ENCODE data around the gene RGL3.
"Not testable (repeated sequence)": the region's sequence is repeated elsewhere in the genome, so short reads cannot be mapped to it uniquely, and the experiment has no call there.

RGL3 gene

GRCh38 chr19:11356074-11356397 lies 63.1 kb downstream of the RGL3 start:
- DNase-seq = no peak

- DNase-seq = peak; percentile 68
Observed at GRCh38 chr19:11355160-11356073, 63.7 kb downstream of the RGL3 start, which contains the start of gene PLPPR2. Gene PLPPR2, plus strand, starts transcription at chr19:11355432. Its CDS starts 2,242 bp downstream, at chr19:11357674.

GRCh38 chr19:11354102-11354501 lies 65.0 kb downstream of the RGL3 start:
- not testable (repeated sequence) for DNase-seq

- no peak for DNase-seq
Observed at GRCh38 chr19:11349171-11349570, 69.9 kb downstream of the RGL3 start.

- no peak for DNase-seq
Observed at GRCh38 chr19:11347546-11348039, 71.5 kb downstream of the RGL3 start.

- DNase-seq = peak; percentile 96
Observed at GRCh38 chr19:11346104-11346940, 72.8 kb downstream of the RGL3 start, which contains the start of the genes CCDC159 and TMEM205. Gene CCDC159, plus strand, starts transcription at chr19:11346519. Its CDS starts 88 bp downstream, at chr19:11346607. Gene TMEM205, minus strand, starts transcription at chr19:11346268. Its CDS starts 649 bp downstream, at chr19:11345619.

- no peak for DNase-seq
Observed at GRCh38 chr19:11345122-11345803, 73.9 kb downstream of the RGL3 start.

All from kidney glomerular epithelial cell (primary cell).